HepG2 (cell line): Measurements from ENCODE around the gene VPS52. TPM values are rescaled to one million over a fixed set of nuclear protein-coding genes. Genes with fewer than 3 reads are reported as not detected.

Source experiments
- AFF4 ChIP-seq: sonication (generic); formaldehyde crosslinking; IDR thresholded peaks from 2 replicates; pipeline ENCODE4 v1.4.0; 2020; ENCODE audit warnings: missing genetic modification reagents
- BORCS8-MEF2B ChIP-seq: sonication (generic); formaldehyde crosslinking; IDR thresholded peaks from 2 replicates; pipeline ENCODE4 v1.8.0; 2022; ENCODE audit warnings: mild to moderate bottlenecking, missing genetic modification reagents
- EED ChIP-seq: sonication (generic); formaldehyde crosslinking; IDR thresholded peaks from 2 replicates; pipeline ENCODE4 v1.5.0; 2020; ENCODE audit warnings: mild to moderate bottlenecking, missing genetic modification reagents
- ETS1 ChIP-seq: sonication (generic); formaldehyde crosslinking; IDR thresholded peaks from 2 replicates; pipeline ENCODE4 v1.4.0; 2020; ENCODE audit warnings: missing genetic modification reagents
- GPN1 ChIP-seq: sonication (generic); formaldehyde crosslinking; IDR thresholded peaks from 2 replicates; pipeline ENCODE4 v1.5.1; 2020; ENCODE audit warnings: missing genetic modification reagents, borderline replicate concordance
- HNRNPL ChIP-seq: fragments of 200-400 bp; formaldehyde crosslinking; IDR thresholded peaks from 2 replicates; pipeline ENCODE4 v1.6.1; 2017; ENCODE audit warnings: mild to moderate bottlenecking, low read depth, low read length
- KLF6 ChIP-seq: IDR thresholded peaks from 2 replicates; pipeline ENCODE4 v1.8.0; 2016; ENCODE audit warnings: missing biosample characterization, missing genetic modification reagents
- KLF9 ChIP-seq: IDR thresholded peaks from 2 replicates; pipeline ENCODE4 v1.6.1; 2016; ENCODE audit warnings: low read depth
- MIER3 ChIP-seq: IDR thresholded peaks from 2 replicates; pipeline ENCODE4 v1.6.1; 2016; ENCODE audit warnings: missing compliant biosample characterization, borderline replicate concordance
- MTERF4 ChIP-seq: sonication (generic); formaldehyde crosslinking; IDR thresholded peaks from 2 replicates; pipeline ENCODE4 v1.8.0; 2023; ENCODE audit warnings: mild to moderate bottlenecking, missing genetic modification reagents
- MZF1 ChIP-seq: sonication (generic); formaldehyde crosslinking; IDR thresholded peaks from 2 replicates; pipeline ENCODE4 v1.8.1; 2023; ENCODE audit warnings: mild to moderate bottlenecking, missing genetic modification reagents, borderline replicate concordance
- NFKB2 ChIP-seq: sonication (generic); formaldehyde crosslinking; IDR thresholded peaks from 2 replicates; pipeline ENCODE4 v1.4.0; 2020; ENCODE audit warnings: missing genetic modification reagents, borderline replicate concordance
- TEF ChIP-seq: sonication (generic); formaldehyde crosslinking; IDR thresholded peaks from 2 replicates; pipeline ENCODE4 v1.5.0; 2020; ENCODE audit warnings: missing genetic modification reagents
- THAP11 ChIP-seq: IDR thresholded peaks from 2 replicates; pipeline ENCODE4 v1.6.1; 2016; ENCODE audit warnings: missing biosample characterization, missing genetic modification reagents
- USF2 ChIP-seq, 2 experiments: sonication (generic) in 1 of 2; formaldehyde crosslinking in 1 of 2; IDR thresholded peaks; 2 replicates each; pipeline versions ENCODE4 v1.5.1 to v1.6.1; 2011 to 2020; ENCODE audit warnings: borderline replicate concordance in 1 of 2, low read depth in 1 of 2, low read length in 1 of 2, mild to moderate bottlenecking in 1 of 2, missing genetic modification reagents in 1 of 2, moderate library complexity in 1 of 2
- ZNF143 ChIP-seq: sonication (generic); formaldehyde crosslinking; IDR thresholded peaks from 2 replicates; pipeline ENCODE4 v1.4.0; 2020; ENCODE audit warnings: missing genetic modification reagents
- ZNF432 ChIP-seq: sonication (generic); formaldehyde crosslinking; IDR thresholded peaks from 2 replicates; pipeline ENCODE4 v1.5.0; 2020; ENCODE audit warnings: missing genetic modification reagents, mild to moderate bottlenecking, borderline replicate concordance
- ZNF441 ChIP-seq: sonication (generic); formaldehyde crosslinking; IDR thresholded peaks from 2 replicates; pipeline ENCODE4 v1.7.0; 2021; ENCODE audit warnings: missing genetic modification reagents, borderline replicate concordance
- ZNF570 ChIP-seq: sonication (generic); formaldehyde crosslinking; IDR thresholded peaks from 2 replicates; pipeline ENCODE4 v1.4.0; 2020; ENCODE audit warnings: mild to moderate bottlenecking, missing genetic modification reagents, borderline replicate concordance
- ZNF777 ChIP-seq: sonication (generic); formaldehyde crosslinking; IDR thresholded peaks from 2 replicates; pipeline ENCODE4 v1.4.0; 2020; ENCODE audit warnings: missing genetic modification reagents
- polyA plus RNA-seq, 8 experiments: library from polyadenylated mRNA; depleted of rRNA in 3 of 8; stranded (reverse) in 7 of 8; unstranded in 1 of 8; fragments of >200 nt; fragmentation: Illumina TruSeq in 4 of 8; extraction: Trizol in 4 of 8; gene quantifications; 2 replicates each; pipeline versions ENCODE4 v1.2.1 to v1.2.3, GENCODE V29; 2011 to 2016; ENCODE audit warnings: low read depth in 4 of 8, missing spikeins in 1 of 8, mixed read lengths in 1 of 8; ENCODE audit not compliant: insufficient read depth in 1 of 8
- total RNA-seq, 5 experiments: library from RNA; depleted of rRNA; stranded (reverse); fragments of >200 nt; fragmentation: Illumina TruSeq; extraction: Trizol; gene quantifications; 2 replicates each; pipeline ENCODE4 v1.2.3, GENCODE V29; 2016; ENCODE audit warnings: low read depth in 1 of 5

VPS52 gene
- total and polyA plus RNA-seq, 2 of the 13 experiments (the other 11 are each of a cell fraction or from before 2014, with no cell fraction given), result 48.9 to 85.5 TPM

- TF ChIP-seq ZNF441 (CRISPR knock-in tag), result peak; percentile 86; the same call in 1 of the 2 replicates
- no peak for TF ChIP-seq MZF1 (CRISPR knock-in tag)
- TF ChIP-seq AFF4 (CRISPR knock-in tag), result no peak
- no peak; the same call in 1 of the 2 replicates for TF ChIP-seq GPN1 (CRISPR knock-in tag)
- TF ChIP-seq MIER3, result peak; percentile 72; the same call in 1 of the 2 replicates
- TF ChIP-seq EED, result peak; percentile 94; the same call in 1 of the 2 replicates
- TF ChIP-seq ZNF777 (CRISPR knock-in tag), result no peak
- TF ChIP-seq THAP11 (CRISPR knock-in tag), result peak; percentile 76
- peak; percentile 55; the same call in 1 of the 2 replicates for TF ChIP-seq NFKB2 (CRISPR knock-in tag)
- TF ChIP-seq ZNF432, result no peak
- no peak for TF ChIP-seq MTERF4 (CRISPR knock-in tag)
- peak; percentile 77 for TF ChIP-seq KLF6
- peak; percentile 96 for TF ChIP-seq BORCS8-MEF2B (CRISPR knock-in tag)
- TF ChIP-seq ETS1, result no peak; the same call in 1 of the 2 replicates
- peak; percentile 98 for TF ChIP-seq HNRNPL
- TF ChIP-seq KLF9 (CRISPR knock-in tag), result no peak
- no peak for TF ChIP-seq USF2 (IDR thresholded peaks at IDR 0.05; ENCODE audit: low read depth, low read length)
- TF ChIP-seq USF2 (CRISPR knock-in tag; IDR thresholded peaks at IDR 0.05; ENCODE audit: borderline replicate concordance), result peak; percentile 24; the same call in 1 of the 2 replicates
- TF ChIP-seq ZNF570 (CRISPR knock-in tag), result no peak
- no peak for TF ChIP-seq TEF (CRISPR knock-in tag)
- TF ChIP-seq ZNF143, result no peak; the same call in 1 of the 2 replicates
Measured at GRCh38 chr6:33248932-33249731, 22.5 kb downstream of the VPS52 start (continued).
